CD14-positive monocyte (primary cell): Measurements from ENCODE around the gene A4GNT. TPM values are rescaled to one million over a fixed set of nuclear protein-coding genes. Genes with fewer than 3 reads are reported as not detected.

Experiments used
- DNase-seq, 3 donors: peaks; one replicate each; pipeline ENCODE4 v3.0.0-alpha.2; 2011 to 2022
- H2AFZ ChIP-seq: 2 replicates; pipeline ENCODE4 v1.6.0; 2012; ENCODE audit warnings: mild to moderate bottlenecking, low read depth, low read length, inconsistent platforms; ENCODE audit not compliant: insufficient read depth, poor library complexity, severe bottlenecking
- H3K27ac ChIP-seq, 2 donors: 1 replicate in 1 of 2; 2 replicates in 1 of 2; pipeline ENCODE4 v1.5.1; 2012 to 2013; ENCODE audit warnings: low read length in 2 of 2, control low read depth in 1 of 2, inconsistent platforms in 1 of 2, low read depth in 1 of 2, mild to moderate bottlenecking in 1 of 2
- H3K27me3 ChIP-seq, 2 donors: one replicate each; pipeline versions ENCODE4 v1.6.0 to v1.6.1; 2011 to 2013; ENCODE audit warnings: low read length in 2 of 2; ENCODE audit not compliant: control insufficient read depth in 2 of 2, insufficient read depth in 2 of 2
- H3K36me3 ChIP-seq, 2 donors: replicated peaks in 1 of 2; 1 replicate in 1 of 2; 2 replicates in 1 of 2; pipeline versions ENCODE4 v1.5.1 to v1.6.1; 2012 to 2013; ENCODE audit warnings: low read length in 2 of 2, control low read depth in 1 of 2, inconsistent platforms in 1 of 2, mild to moderate bottlenecking in 1 of 2; ENCODE audit not compliant: insufficient read depth in 2 of 2, control insufficient read depth in 1 of 2
- H3K4me1 ChIP-seq, 2 donors: 1 replicate in 1 of 2; 2 replicates in 1 of 2; pipeline versions ENCODE4 v1.5.1 to v1.6.1; 2012 to 2013; ENCODE audit warnings: low read length in 2 of 2, control low read depth in 1 of 2, inconsistent platforms in 1 of 2, mild to moderate bottlenecking in 1 of 2, moderate library complexity in 1 of 2; ENCODE audit not compliant: insufficient read depth in 2 of 2, control insufficient read depth in 1 of 2
- H3K4me2 ChIP-seq: replicated peaks from 2 replicates; pipeline ENCODE3; 2012; ENCODE audit warnings: low read length, moderate library complexity, mild to moderate bottlenecking; ENCODE audit not compliant: poor library complexity, severe bottlenecking; ENCODE audit errors: extremely low read depth
- H3K4me3 ChIP-seq, 3 experiments: fragments of 200-600 bp in 1 of 3; sonication (generic) in 1 of 3; replicated peaks in 1 of 3; 1 replicate in 2 of 3; 2 replicates in 1 of 3; pipeline ENCODE4 v1.5.1; 2011 to 2013; ENCODE audit warnings: low read length in 3 of 3, mild to moderate bottlenecking in 3 of 3, control low read depth in 2 of 3, low read depth in 2 of 3, inconsistent platforms in 1 of 3, moderate library complexity in 1 of 3
- H3K79me2 ChIP-seq: 2 replicates; pipeline ENCODE4 v1.6.0; 2012; ENCODE audit warnings: mild to moderate bottlenecking, control low read depth, inconsistent platforms, low read length, moderate library complexity; ENCODE audit not compliant: insufficient read depth
- H3K9ac ChIP-seq: 2 replicates; pipeline ENCODE4 v1.6.0; 2017; ENCODE audit warnings: low read length, mild to moderate bottlenecking; ENCODE audit not compliant: insufficient read depth, poor library complexity, severe bottlenecking
- H3K9me3 ChIP-seq, 2 donors: replicated peaks in 1 of 2; 1 replicate in 1 of 2; 2 replicates in 1 of 2; pipeline versions ENCODE4 v1.5.1 to v1.6.1; 2012 to 2013; ENCODE audit warnings: low read length in 2 of 2, control low read depth in 1 of 2; ENCODE audit not compliant: control insufficient read depth in 1 of 2, insufficient read depth in 1 of 2
- H4K20me1 ChIP-seq: 2 replicates; pipeline ENCODE4 v1.6.0; 2012; ENCODE audit warnings: mild to moderate bottlenecking, low read length, control low read depth, moderate library complexity; ENCODE audit not compliant: insufficient read depth
- H3K27ac Mint-ChIP-seq, 7 donors: one replicate each; pipeline ENCODE4 v1.8.0; 2020; ENCODE audit warnings: mild to moderate bottlenecking in 7 of 7, mixed read lengths in 7 of 7, moderate library complexity in 6 of 7, inconsistent platforms in 2 of 7
- H3K27me3 Mint-ChIP-seq, 3 donors: one replicate each; pipeline ENCODE4 v1.8.0; 2021 to 2022; ENCODE audit warnings: low read depth in 3 of 3, mild to moderate bottlenecking in 3 of 3, mixed read lengths in 3 of 3, moderate library complexity in 3 of 3, inconsistent platforms in 1 of 3
- H3K36me3 Mint-ChIP-seq, 2 donors: one replicate each; pipeline ENCODE4 v1.8.0; 2020; ENCODE audit warnings: mixed read lengths in 2 of 2, inconsistent platforms in 1 of 2, mild to moderate bottlenecking in 1 of 2
- H3K4me1 Mint-ChIP-seq: one replicate; pipeline ENCODE4 v1.8.0; 2020; ENCODE audit warnings: mild to moderate bottlenecking, mixed read lengths
- H3K4me3 Mint-ChIP-seq, 2 donors: one replicate each; pipeline ENCODE4 v1.8.0; 2020; ENCODE audit warnings: mild to moderate bottlenecking in 2 of 2, mixed read lengths in 2 of 2, moderate library complexity in 1 of 2
- H3K9me3 Mint-ChIP-seq, 7 donors: one replicate each; pipeline ENCODE4 v1.8.0; 2020 to 2022; ENCODE audit warnings: mixed read lengths in 7 of 7, mild to moderate bottlenecking in 6 of 7, moderate library complexity in 6 of 7, inconsistent platforms in 2 of 7
- CTCF ChIP-seq: fragments of 200-600 bp; IDR thresholded peaks from one replicate; pipeline ENCODE4 v1.8.0; 2022; ENCODE audit warnings: antibody characterized with exemption, mild to moderate bottlenecking
- WGBS: methylation state at CpG from one replicate; pipeline ENCODE4 v1.1.5; 2013; ENCODE audit warnings: missing lambda C conversion rate; ENCODE audit not compliant: insufficient coverage; 5-methylcytosine and 5-hydroxymethylcytosine counted together
- intact Hi-C, 2 donors: fragments of 100-400 bp; cut with micrococcal nuclease; formaldehyde crosslinking; loops; one replicate each; pipeline versions ENCODE4 v1.15.0 to v1.15.1; 2023
- polyA plus RNA-seq, 3 donors: library from polyadenylated mRNA; depleted of rRNA in 1 of 3; unstranded in 2 of 3; stranded (reverse) in 1 of 3; fragments of 300-500 nt in 2 of 3; fragments of >200 nt in 1 of 3; fragmentation: Illumina TruSeq in 2 of 3; gene quantifications; 1 replicate in 2 of 3; 2 replicates in 1 of 3; pipeline ENCODE4 v1.2.3, GENCODE V29; 2012 to 2021

A4GNT gene
- polyA plus RNA-seq, 3 donors: not detected

DNA sequence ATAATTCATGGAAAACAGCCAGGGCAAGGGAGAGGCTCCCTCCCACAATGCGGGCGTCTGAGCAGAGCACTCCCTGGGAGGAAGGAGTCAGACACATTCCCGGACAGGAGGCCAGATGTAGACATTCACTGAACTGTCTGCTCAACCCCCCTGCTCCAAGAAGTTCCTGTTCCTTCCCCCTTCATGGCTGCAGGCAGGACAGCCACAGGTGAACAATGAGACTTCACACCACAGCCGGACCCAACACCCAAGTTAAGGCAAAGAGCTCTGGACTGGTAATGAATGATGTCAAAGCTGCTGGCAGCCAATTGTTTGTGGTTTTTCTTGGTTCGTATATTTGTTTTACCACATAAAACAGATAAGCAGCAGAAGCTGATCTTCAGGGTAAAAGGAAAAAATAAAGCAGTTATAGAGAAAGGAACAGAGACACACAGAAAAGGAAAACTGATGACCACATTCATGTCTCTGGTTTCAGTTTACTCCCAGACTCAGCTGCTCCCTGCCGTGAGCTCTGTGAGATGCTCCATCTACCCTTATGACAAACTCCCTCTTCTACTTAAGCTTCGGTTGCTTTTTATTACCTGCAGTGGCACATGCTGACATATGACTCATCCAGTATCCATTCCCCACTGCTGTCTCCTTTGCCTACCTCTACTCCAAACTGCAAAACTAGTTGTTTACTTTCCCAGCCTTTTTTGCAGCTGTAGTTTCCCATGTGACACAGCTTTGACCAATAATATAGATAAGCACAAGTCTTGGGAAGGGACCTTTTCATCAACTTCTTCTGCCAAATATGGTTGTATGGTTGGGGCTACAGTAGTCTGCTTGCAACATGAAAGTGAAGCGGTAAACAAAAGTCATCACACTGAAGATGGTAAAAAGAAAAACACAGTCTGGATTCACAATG is 49.9 kb downstream of the A4GNT start:
- WGBS: 98% methylated on average over 5 of the region's 8 CpGs
- Mint-ChIP-seq H3K9me3 (no peaks in the 10 kb centered on the region), H3K27me3 (peaks cover 0 to 3% (median 0%) of the 10 kb centered on the region in 3 donors), H3K4me1 (peaks cover 28% of the 10 kb centered on the region), H3K4me3 (no peak overlapping the region), H3K36me3 (peaks cover 9 to 14% of the 10 kb centered on the region in 2 donors), H3K27ac (peak overlapping the region in 2 of 7 donors; percentile 27 to 62)
- Histone ChIP-seq H3K4me1 (peaks cover 23 to 39% of the 10 kb centered on the region in 2 donors), H3K27ac (no peak overlapping the region), H4K20me1 (no peaks in the 10 kb centered on the region), H3K27me3 (no peaks in the 10 kb centered on the region), H3K9me3 (no peaks in the 10 kb centered on the region), H3K4me2 (peak overlapping the region; percentile 6), H3K79me2 (no peaks in the 10 kb centered on the region), H3K36me3 (no peaks in the 10 kb centered on the region), H2AFZ (peak overlapping the region; percentile 27), H3K4me3 (no peak overlapping the region), H3K9ac (no peak overlapping the region)
- no peak for TF ChIP-seq CTCF
- DNase-seq: peak in 1 of 3 donors; percentile 1
- intact Hi-C loops: no loop called here

- Histone ChIP-seq H3K4me1 (peaks cover 23 to 39% of the 10 kb centered on the region in 2 donors), H3K79me2 (no peaks in the 10 kb centered on the region), H3K27me3 (no peaks in the 10 kb centered on the region), H4K20me1 (no peaks in the 10 kb centered on the region), H3K4me3 (no peak overlapping the region), H3K36me3 (no peaks in the 10 kb centered on the region), H3K27ac (no peak overlapping the region), H3K4me2 (no peak overlapping the region), H3K9me3 (no peaks in the 10 kb centered on the region), H3K9ac (no peak overlapping the region), H2AFZ (no peak overlapping the region)
- intact Hi-C loops: no loop called here
- H3K27ac Mint-ChIP-seq: peak overlapping the region in 1 of 7 donors; percentile 27
- peaks cover 4 to 15% of the 10 kb centered on the region in 2 donors for H3K36me3 Mint-ChIP-seq
- no peaks in the 10 kb centered on the region for H3K9me3 Mint-ChIP-seq
- WGBS: 92% methylated on average over 2 of the region's 5 CpGs
- peaks cover 0 to 3% (median 0%) of the 10 kb centered on the region in 3 donors for H3K27me3 Mint-ChIP-seq
- TF ChIP-seq CTCF: no peak
- H3K4me1 Mint-ChIP-seq: peaks cover 28% of the 10 kb centered on the region
- DNase-seq: no peak
- H3K4me3 Mint-ChIP-seq: no peak overlapping the region
Measured at GRCh38 chr3:138081371-138082084, 50.7 kb downstream of the A4GNT start.
